Effector memory CD4-positive, alpha-beta T cell (primary cell): ENCODE results near the gene DSC2.

Experiments used
- DNase-seq, 3 donors: peaks; one replicate each; pipeline ENCODE4 v3.0.0-alpha.2; 2020
- H3K27ac ChIP-seq: 2 replicates; pipeline ENCODE4 v1.7.0; 2013; ENCODE audit warnings: mild to moderate bottlenecking, low read length, moderate library complexity; ENCODE audit not compliant: insufficient read depth, poor library complexity, severe bottlenecking
- H3K27me3 ChIP-seq: replicated peaks from 2 replicates; pipeline ENCODE4 v1.7.0; 2013; ENCODE audit warnings: mild to moderate bottlenecking, low read length; ENCODE audit not compliant: insufficient read depth, control insufficient read depth, poor library complexity, severe bottlenecking
- H3K36me3 ChIP-seq: 2 replicates; pipeline ENCODE4 v1.7.0; 2013; ENCODE audit warnings: mild to moderate bottlenecking, low read length, moderate library complexity; ENCODE audit not compliant: control insufficient read depth, insufficient read depth
- H3K4me1 ChIP-seq: 2 replicates; pipeline ENCODE4 v1.7.0; 2013; ENCODE audit warnings: low read length, mild to moderate bottlenecking; ENCODE audit not compliant: control insufficient read depth, insufficient read depth, poor library complexity, severe bottlenecking
- H3K4me3 ChIP-seq: 2 replicates; pipeline ENCODE4 v1.7.0; 2013; ENCODE audit warnings: low read length, low read depth, mild to moderate bottlenecking; ENCODE audit not compliant: insufficient read depth, poor library complexity, severe bottlenecking
- H3K9me3 ChIP-seq: 2 replicates; pipeline ENCODE4 v1.7.0; 2013; ENCODE audit warnings: mild to moderate bottlenecking, low read length, moderate library complexity; ENCODE audit not compliant: control insufficient read depth

DSC2 gene

GRCh38 chr18:31099450-31100230 is 2.6 kb downstream of the DSC2 start:
- no peak overlapping the region for H3K27ac ChIP-seq

GRCh38 chr18:31098878-31099277 is 3.3 kb downstream of the DSC2 start:
- DNase-seq, result no peak
- H3K4me3 ChIP-seq, result no peak overlapping the region
- H3K4me1 ChIP-seq, result no peaks in the 10 kb centered on the region
- no peaks in the 10 kb centered on the region for H3K9me3 ChIP-seq
- no peaks in the 10 kb centered on the region for H3K27me3 ChIP-seq
- no peak overlapping the region for H3K27ac ChIP-seq
- H3K36me3 ChIP-seq, result no peaks in the 10 kb centered on the region

More at GRCh38 chr18:31099450-31100230, 2.6 kb downstream of the DSC2 start:
- no peak for DNase-seq
- Histone ChIP-seq H3K4me1 (no peaks in the 10 kb centered on the region), H3K9me3 (no peaks in the 10 kb centered on the region), H3K36me3 (no peaks in the 10 kb centered on the region), H3K27me3 (no peaks in the 10 kb centered on the region), H3K4me3 (no peak overlapping the region)

GRCh38 chr18:31097666-31098065 is 4.6 kb downstream of the DSC2 start:
- no peaks in the 10 kb centered on the region for H3K9me3 ChIP-seq

GRCh38 chr18:31093880-31094279 is 8.3 kb downstream of the DSC2 start:
- no peak for DNase-seq
- H3K27me3 ChIP-seq, result no peaks in the 10 kb centered on the region
- no peaks in the 10 kb centered on the region for H3K9me3 ChIP-seq
- H3K4me1 ChIP-seq, result no peaks in the 10 kb centered on the region
- H3K36me3 ChIP-seq, result no peaks in the 10 kb centered on the region
- no peak overlapping the region for H3K27ac ChIP-seq
- H3K4me3 ChIP-seq, result no peak overlapping the region

More at GRCh38 chr18:31097666-31098065, 4.6 kb downstream of the DSC2 start:
- H3K27me3 ChIP-seq, result no peaks in the 10 kb centered on the region
- H3K4me3 ChIP-seq, result no peak overlapping the region
- H3K36me3 ChIP-seq, result no peaks in the 10 kb centered on the region
- no peak for DNase-seq
- no peak overlapping the region for H3K27ac ChIP-seq
- H3K4me1 ChIP-seq, result no peaks in the 10 kb centered on the region

- no peaks in the 10 kb centered on the region for H3K4me1 ChIP-seq
- H3K9me3 ChIP-seq, result no peaks in the 10 kb centered on the region
- H3K36me3 ChIP-seq, result no peaks in the 10 kb centered on the region
- H3K4me3 ChIP-seq, result no peak overlapping the region
- no peaks in the 10 kb centered on the region for H3K27me3 ChIP-seq
- H3K27ac ChIP-seq, result no peak overlapping the region
- no peak for DNase-seq
Observed at GRCh38 chr18:31093294-31093693, 8.9 kb downstream of the DSC2 start.

GRCh38 chr18:31091350-31091749 is 10.9 kb downstream of the DSC2 start:
- Histone ChIP-seq H3K36me3 (no peaks in the 10 kb centered on the region), H3K4me3 (no peak overlapping the region), H3K27me3 (no peaks in the 10 kb centered on the region), H3K9me3 (no peaks in the 10 kb centered on the region), H3K27ac (no peak overlapping the region), H3K4me1 (no peaks in the 10 kb centered on the region)
- DNase-seq, result no peak

- Histone ChIP-seq H3K27ac (no peak overlapping the region), H3K27me3 (no peaks in the 10 kb centered on the region), H3K9me3 (no peaks in the 10 kb centered on the region), H3K4me1 (no peaks in the 10 kb centered on the region), H3K36me3 (no peaks in the 10 kb centered on the region), H3K4me3 (no peak overlapping the region)
- DNase-seq, result no peak
Observed at GRCh38 chr18:31088532-31088931, 13.7 kb downstream of the DSC2 start.

GRCh38 chr18:31079973-31080372 is 22.2 kb downstream of the DSC2 start:
- Histone ChIP-seq H3K27me3 (no peaks in the 10 kb centered on the region), H3K9me3 (no peaks in the 10 kb centered on the region), H3K4me3 (no peak overlapping the region), H3K27ac (no peak overlapping the region), H3K36me3 (no peaks in the 10 kb centered on the region), H3K4me1 (no peaks in the 10 kb centered on the region)
- DNase-seq, result no peak

GRCh38 chr18:31077878-31078277 is 24.3 kb downstream of the DSC2 start:
- H3K36me3 ChIP-seq, result no peaks in the 10 kb centered on the region
- H3K4me3 ChIP-seq, result no peak overlapping the region
- H3K27ac ChIP-seq, result no peak overlapping the region
- H3K4me1 ChIP-seq, result no peaks in the 10 kb centered on the region
- DNase-seq, result no peak
- no peaks in the 10 kb centered on the region for H3K27me3 ChIP-seq
- H3K9me3 ChIP-seq, result no peaks in the 10 kb centered on the region

- H3K4me1 ChIP-seq, result no peaks in the 10 kb centered on the region
- no peaks in the 10 kb centered on the region for H3K27me3 ChIP-seq
- no peaks in the 10 kb centered on the region for H3K36me3 ChIP-seq
- H3K4me3 ChIP-seq, result no peak overlapping the region
- H3K9me3 ChIP-seq, result no peaks in the 10 kb centered on the region
- DNase-seq, result no peak
- no peak overlapping the region for H3K27ac ChIP-seq
Observed at GRCh38 chr18:31072175-31072574, 30.0 kb downstream of the DSC2 start.
